ENCODE measurements around the gene DNAJC7. TPM values are rescaled to one million over a fixed set of nuclear protein-coding genes. Genes with fewer than 3 reads are reported as not detected.

Gene DNAJC7
- total and polyA plus RNA-seq, 9 of the 15 experiments (the other 6 are each of a cell fraction or from before 2014, with no cell fraction given) = 85.8 to 262 (median 157) TPM

- TF ChIP-seq ZNF407 (IDR thresholded peaks at IDR 0.05; ENCODE audit: low read depth) (no peak), HDAC6 (IDR thresholded peaks at IDR 0.05; ENCODE audit: low read depth, low read length) (no peak), PHF21A (IDR thresholded peaks at IDR 0.05; ENCODE audit: borderline replicate concordance, low read depth) (peak; percentile 34; the same call in 1 of the 2 replicates), ZNF77 (CRISPR knock-in tag; IDR thresholded peaks at IDR 0.05) (no peak), ZKSCAN3 (CRISPR knock-in tag; IDR thresholded peaks at IDR 0.05) (no peak), EZH2 (IDR thresholded peaks at IDR 0.05; ENCODE audit: borderline replicate concordance, low read depth, low read length) (no peak), EGR1 (conservative IDR thresholded peaks at IDR 0.05) (peak; percentile 92), SUPT5H (IDR thresholded peaks at IDR 0.05) (peak; percentile 90), CBX1 (IDR thresholded peaks at IDR 0.05; ENCODE audit: low read depth) (peak; percentile 73; the same call in 1 of the 2 replicates), TFE3 (CRISPR knock-in tag; IDR thresholded peaks at IDR 0.05) (no peak), CEBPB (tag; IDR thresholded peaks at IDR 0.05) (peak; percentile 77; the same call in 1 of the 2 replicates), MAZ (CRISPR knock-in tag; conservative IDR thresholded peaks at IDR 0.05 in 1 of 2, IDR thresholded peaks at IDR 0.05 in 1 of 2) (peak in 1 of 2 experiments; percentile 61; a peak in 1 of 4 replicates), YBX1 (IDR thresholded peaks at IDR 0.05) (no peak), TEAD2 (tag; IDR thresholded peaks at IDR 0.05) (no peak), GTF2A2 (tag; IDR thresholded peaks at IDR 0.05) (no peak), CC2D1A (IDR thresholded peaks at IDR 0.05) (peak; percentile 69), BACH1 (tag; IDR thresholded peaks at IDR 0.05) (0 out of 2 replicates have a peak, but pooled peaks have one; percentile 43), BCL6 (CRISPR knock-in tag; IDR thresholded peaks at IDR 0.05) (no peak), SMAD3 (CRISPR knock-in tag; conservative IDR thresholded peaks at IDR 0.05) (no peak), CBX8 (IDR thresholded peaks at IDR 0.05; ENCODE audit: borderline replicate concordance, extremely low read depth, low read depth, low read length, poor library complexity, severe bottlenecking) (no peak)
Observed at GRCh38 chr17:41930009-41930832, 87.0 kb downstream of the DNAJC7 start, which contains the start of gene ODAD4 (continued).
